ENCODE data around the gene SLX4IP. TPM values are rescaled to one million over a fixed set of nuclear protein-coding genes. Genes with fewer than 3 reads are reported as not detected.

Gene SLX4IP
- total and polyA plus RNA-seq, 4 donors, result 1.2 to 9.5 (median 4.3) TPM

- ATAC-seq (ENCODE audit: insufficient read depth, low FRiP score) (no peak), DNase-seq (peak in 1 of 3 donors; percentile 29)
- no peaks in the 10 kb centered on the region for H3K9me3 ChIP-seq (ENCODE audit: control insufficient read depth in 4 of 4, insufficient read depth in 3 of 4, low read length in 3 of 4)
- H3K36me3 ChIP-seq (ENCODE audit: control insufficient read depth in 4 of 4, insufficient read depth in 4 of 4, low read length in 4 of 4), result no peaks in the 10 kb centered on the region
- peaks cover 0 to 4% (median 0%) of the 10 kb centered on the region in 5 donors for H3K4me1 ChIP-seq (ENCODE audit: control insufficient read depth in 5 of 5, insufficient read depth in 5 of 5, low read length in 5 of 5)
- no peak overlapping the region for H3K27ac ChIP-seq (ENCODE audit: low read depth in 1 of 2, low read length in 1 of 2)
- 14 to 31% methylated on average over 3 of the region's 3 CpGs for WGBS, 2 donors
- no peak overlapping the region for H3K4me3 ChIP-seq
- no peaks in the 10 kb centered on the region for H3K27me3 ChIP-seq (ENCODE audit: control insufficient read depth in 3 of 3, insufficient read depth in 3 of 3, low read length in 2 of 3)
- no peak for TF ChIP-seq CTCF (IDR thresholded peaks at IDR 0.05; ENCODE audit: control extremely low read depth, extremely low read depth)
- H3K9ac ChIP-seq (ENCODE audit: insufficient read depth in 1 of 2, low read length in 2 of 2), result no peak overlapping the region
Observed at GRCh38 chr20:10447028-10447427, 11.9 kb downstream of the SLX4IP start.

GRCh38 chr20:10448270-10449156 lies 13.4 kb downstream of the SLX4IP start:
- TF ChIP-seq CTCF (IDR thresholded peaks at IDR 0.05; ENCODE audit: control extremely low read depth, extremely low read depth), result no peak
- Histone ChIP-seq H3K4me3 (no peak overlapping the region), H3K27ac (ENCODE audit: low read depth in 1 of 2, low read length in 1 of 2) (no peak overlapping the region), H3K9ac (ENCODE audit: insufficient read depth in 1 of 2, low read length in 2 of 2) (no peak overlapping the region), H3K27me3 (ENCODE audit: control insufficient read depth in 3 of 3, insufficient read depth in 3 of 3, low read length in 2 of 3) (no peaks in the 10 kb centered on the region), H3K36me3 (ENCODE audit: control insufficient read depth in 4 of 4, insufficient read depth in 4 of 4, low read length in 4 of 4) (no peaks in the 10 kb centered on the region), H3K4me1 (ENCODE audit: control insufficient read depth in 5 of 5, insufficient read depth in 5 of 5, low read length in 5 of 5) (peaks cover 0 to 4% (median 0%) of the 10 kb centered on the region in 5 donors), H3K9me3 (ENCODE audit: control insufficient read depth in 4 of 4, insufficient read depth in 3 of 4, low read length in 3 of 4) (no peaks in the 10 kb centered on the region)
- ATAC-seq (ENCODE audit: insufficient read depth, low FRiP score) (no peak), DNase-seq (no peak)
- WGBS, 2 donors, result 88 to 91% methylated on average over 6 of the region's 6 CpGs

GRCh38 chr20:10449270-10449669 lies 14.2 kb downstream of the SLX4IP start:
- no peak for ATAC-seq (ENCODE audit: insufficient read depth, low FRiP score)
- 93 to 97% methylated on average over 2 of the region's 2 CpGs for WGBS, 2 donors

More at GRCh38 chr20:10449270-10449669, 14.2 kb downstream of the SLX4IP start:
- no peaks in the 10 kb centered on the region for H3K27me3 ChIP-seq (ENCODE audit: control insufficient read depth in 3 of 3, insufficient read depth in 3 of 3, low read length in 2 of 3)
- DNase-seq, result no peak
- TF ChIP-seq CTCF (IDR thresholded peaks at IDR 0.05; ENCODE audit: control extremely low read depth, extremely low read depth), result no peak
- H3K4me1 ChIP-seq (ENCODE audit: control insufficient read depth in 5 of 5, insufficient read depth in 5 of 5, low read length in 5 of 5), result peaks cover 0 to 4% (median 0%) of the 10 kb centered on the region in 5 donors
- H3K9me3 ChIP-seq (ENCODE audit: control insufficient read depth in 4 of 4, insufficient read depth in 3 of 4, low read length in 3 of 4), result no peaks in the 10 kb centered on the region
- H3K9ac ChIP-seq (ENCODE audit: insufficient read depth in 1 of 2, low read length in 2 of 2), result no peak overlapping the region
- H3K36me3 ChIP-seq (ENCODE audit: control insufficient read depth in 4 of 4, insufficient read depth in 4 of 4, low read length in 4 of 4), result no peaks in the 10 kb centered on the region
- no peak overlapping the region for H3K27ac ChIP-seq (ENCODE audit: low read depth in 1 of 2, low read length in 1 of 2)
- H3K4me3 ChIP-seq, result no peak overlapping the region
